Upper lobe of left lung (tissue), 4 donors: ENCODE results near the gene SGPL1.

Experiments
- CTCF ChIP-seq, 6 experiments: fragments of 450-650 bp in 4 of 6; fragments of 200-600 bp in 2 of 6; sonication (generic) in 2 of 6; IDR thresholded peaks; one replicate each; pipeline ENCODE4 v1.5.1; 2016 to 2019; ENCODE audit warnings: antibody characterized with exemption in 6 of 6
- EP300 ChIP-seq, 4 donors: sonication (generic); formaldehyde crosslinking; IDR thresholded peaks; one replicate each; pipeline ENCODE4 v1.5.1; 2017; ENCODE audit warnings: antibody characterized with exemption in 4 of 4, control low read depth in 2 of 4
- POLR2A ChIP-seq, 4 donors: fragments of 450-650 bp; IDR thresholded peaks; one replicate each; pipeline ENCODE4 v1.5.1; 2016 to 2017; ENCODE audit warnings: antibody characterized with exemption in 4 of 4, mild to moderate bottlenecking in 2 of 4
- POLR2AphosphoS5 ChIP-seq, 2 donors: sonication (generic); formaldehyde crosslinking; IDR thresholded peaks; one replicate each; pipeline ENCODE4 v1.5.1; 2017; ENCODE audit warnings: antibody characterized with exemption in 2 of 2

GRCh38 chr10:70910486-70911341 lies 95.0 kb downstream of the SGPL1 start:
- TF ChIP-seq EP300 (IDR thresholded peaks at IDR 0.05) = no peak
- TF ChIP-seq CTCF (IDR thresholded peaks at IDR 0.05) = no peak
- no peak for TF ChIP-seq POLR2AphosphoS5 (IDR thresholded peaks at IDR 0.05)
- no peak for TF ChIP-seq POLR2A (IDR thresholded peaks at IDR 0.05)
